Nucleus accumbens (tissue), 56 donors: ENCODE results near the gene SPATA6L.
"Not testable (repeated sequence)": the region's sequence is repeated elsewhere in the genome, so short reads cannot be mapped to it uniquely, and the experiment has no call there.

Experiments used
- DNase-seq, 56 donors: peaks; one replicate each; lab custom pipeline; 2025; lab: John Stamatoyannopoulos, UW

Gene SPATA6L

GRCh38 chr9:4640027-4640426 is 26.3 kb downstream of the SPATA6L start:
- peak in 2 of 56 donors; percentile 1 to 20 for DNase-seq

GRCh38 chr9:4639420-4639819 is 26.9 kb downstream of the SPATA6L start:
- no peak for DNase-seq

GRCh38 chr9:4638968-4639367 is 27.3 kb downstream of the SPATA6L start:
- DNase-seq: no peak

- no peak for DNase-seq
Measured at GRCh38 chr9:4630836-4631235, 35.4 kb downstream of the SPATA6L start.

- DNase-seq: no peak
Measured at GRCh38 chr9:4622016-4622415, 44.3 kb downstream of the SPATA6L start.

- no peak for DNase-seq
Measured at GRCh38 chr9:4620881-4621555, 45.3 kb downstream of the SPATA6L start.

GRCh38 chr9:4620057-4620765 is 46.1 kb downstream of the SPATA6L start:
- DNase-seq: no peak

- no peak for DNase-seq
Measured at GRCh38 chr9:4618700-4619099, 47.6 kb downstream of the SPATA6L start.

- DNase-seq: no peak
Measured at GRCh38 chr9:4617752-4618151, 48.5 kb downstream of the SPATA6L start.

- DNase-seq: no peak
Measured at GRCh38 chr9:4615778-4616177, 50.5 kb downstream of the SPATA6L start.

- no peak for DNase-seq
Measured at GRCh38 chr9:4615251-4615650, 51.0 kb downstream of the SPATA6L start.

GRCh38 chr9:4614627-4615026 is 51.7 kb downstream of the SPATA6L start:
- DNase-seq: no peak

- DNase-seq: not testable (repeated sequence)
Measured at GRCh38 chr9:4606033-4606432, 60.2 kb downstream of the SPATA6L start.

GRCh38 chr9:4604678-4605095 is 61.6 kb downstream of the SPATA6L start:
- DNase-seq: peak in 35 of 56 donors; percentile 1 to 76 (median 20)

- no peak for DNase-seq
Measured at GRCh38 chr9:4603830-4604229, 62.5 kb downstream of the SPATA6L start.

GRCh38 chr9:4600368-4600767 is 65.9 kb downstream of the SPATA6L start:
- DNase-seq: no peak

GRCh38 chr9:4596165-4596922 is 69.9 kb downstream of the SPATA6L start:
- no peak for DNase-seq

GRCh38 chr9:4594994-4595393 is 71.3 kb downstream of the SPATA6L start:
- no peak for DNase-seq

GRCh38 chr9:4594545-4594944 is 71.7 kb downstream of the SPATA6L start:
- DNase-seq: no peak

- no peak for DNase-seq
Measured at GRCh38 chr9:4592886-4593285, 73.4 kb downstream of the SPATA6L start.

- DNase-seq: no peak
Measured at GRCh38 chr9:4592295-4592694, 74.0 kb downstream of the SPATA6L start.

- no peak for DNase-seq
Measured at GRCh38 chr9:4591123-4591500, 75.2 kb downstream of the SPATA6L start.
